ENCODE results near the gene ABHD15. TPM values are rescaled to one million over a fixed set of nuclear protein-coding genes. Genes with fewer than 3 reads are reported as not detected.

The ABHD15 gene
- total RNA-seq, 3 donors from 2014 or later, result 12.9 to 19.5 (median 13.6) TPM

DNA sequence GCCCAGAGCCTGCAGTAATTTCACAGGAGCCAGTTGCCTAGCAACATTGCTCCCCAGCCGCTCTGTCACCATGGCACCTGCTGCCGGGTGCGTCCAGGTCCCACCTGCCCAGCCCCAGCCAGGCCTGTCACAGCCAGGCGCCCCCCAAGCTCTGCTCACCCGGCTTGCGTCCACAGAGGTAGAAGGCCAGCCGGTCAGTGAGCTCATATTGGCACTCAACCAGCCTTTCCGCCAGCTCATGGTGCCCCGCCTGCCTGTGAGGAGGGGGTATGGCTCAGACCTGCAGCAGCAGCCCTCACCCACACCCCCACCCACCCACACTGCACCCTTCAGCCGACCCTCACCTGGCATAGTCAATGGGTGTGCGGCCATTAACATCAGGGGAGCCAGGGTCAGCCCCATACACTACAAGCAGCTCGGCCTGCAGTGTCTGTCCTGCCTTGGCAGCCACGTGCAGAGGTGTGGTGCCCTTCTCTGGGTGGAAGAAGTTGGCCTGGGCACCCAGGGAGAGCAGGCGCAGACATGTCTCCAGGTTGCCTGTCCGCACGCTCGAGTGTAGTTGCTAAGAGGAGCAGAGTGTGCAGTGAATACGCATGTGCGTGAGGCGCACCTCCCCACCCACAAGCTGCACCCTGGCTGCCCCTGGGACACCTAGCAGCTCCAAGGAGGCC lies 14.9 kb upstream of the ABHD15 start:
- no peak for ATAC-seq
- TF ChIP-seq, protein P1, sequence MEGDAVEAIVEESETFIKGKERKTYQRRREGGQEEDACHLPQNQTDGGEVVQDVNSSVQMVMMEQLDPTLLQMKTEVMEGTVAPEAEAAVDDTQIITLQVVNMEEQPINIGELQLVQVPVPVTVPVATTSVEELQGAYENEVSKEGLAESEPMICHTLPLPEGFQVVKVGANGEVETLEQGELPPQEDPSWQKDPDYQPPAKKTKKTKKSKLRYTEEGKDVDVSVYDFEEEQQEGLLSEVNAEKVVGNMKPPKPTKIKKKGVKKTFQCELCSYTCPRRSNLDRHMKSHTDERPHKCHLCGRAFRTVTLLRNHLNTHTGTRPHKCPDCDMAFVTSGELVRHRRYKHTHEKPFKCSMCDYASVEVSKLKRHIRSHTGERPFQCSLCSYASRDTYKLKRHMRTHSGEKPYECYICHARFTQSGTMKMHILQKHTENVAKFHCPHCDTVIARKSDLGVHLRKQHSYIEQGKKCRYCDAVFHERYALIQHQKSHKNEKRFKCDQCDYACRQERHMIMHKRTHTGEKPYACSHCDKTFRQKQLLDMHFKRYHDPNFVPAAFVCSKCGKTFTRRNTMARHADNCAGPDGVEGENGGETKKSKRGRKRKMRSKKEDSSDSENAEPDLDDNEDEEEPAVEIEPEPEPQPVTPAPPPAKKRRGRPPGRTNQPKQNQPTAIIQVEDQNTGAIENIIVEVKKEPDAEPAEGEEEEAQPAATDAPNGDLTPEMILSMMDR (IDR thresholded peaks at IDR 0.05), result no peak
- Histone ChIP-seq H3K4me3 (no peak overlapping the region), H3K9me3 (no peaks in the 10 kb centered on the region), H3K36me3 (ENCODE audit: low read depth) (no peaks in the 10 kb centered on the region), H3K4me1 (ENCODE audit: low read depth) (peaks cover 2% of the 10 kb centered on the region)
- peak in 2 of 3 donors; percentile 30 to 54 for DNase-seq
- intact Hi-C loops (cut with DNase I, micrococcal nuclease), result no loop called here

DNA sequence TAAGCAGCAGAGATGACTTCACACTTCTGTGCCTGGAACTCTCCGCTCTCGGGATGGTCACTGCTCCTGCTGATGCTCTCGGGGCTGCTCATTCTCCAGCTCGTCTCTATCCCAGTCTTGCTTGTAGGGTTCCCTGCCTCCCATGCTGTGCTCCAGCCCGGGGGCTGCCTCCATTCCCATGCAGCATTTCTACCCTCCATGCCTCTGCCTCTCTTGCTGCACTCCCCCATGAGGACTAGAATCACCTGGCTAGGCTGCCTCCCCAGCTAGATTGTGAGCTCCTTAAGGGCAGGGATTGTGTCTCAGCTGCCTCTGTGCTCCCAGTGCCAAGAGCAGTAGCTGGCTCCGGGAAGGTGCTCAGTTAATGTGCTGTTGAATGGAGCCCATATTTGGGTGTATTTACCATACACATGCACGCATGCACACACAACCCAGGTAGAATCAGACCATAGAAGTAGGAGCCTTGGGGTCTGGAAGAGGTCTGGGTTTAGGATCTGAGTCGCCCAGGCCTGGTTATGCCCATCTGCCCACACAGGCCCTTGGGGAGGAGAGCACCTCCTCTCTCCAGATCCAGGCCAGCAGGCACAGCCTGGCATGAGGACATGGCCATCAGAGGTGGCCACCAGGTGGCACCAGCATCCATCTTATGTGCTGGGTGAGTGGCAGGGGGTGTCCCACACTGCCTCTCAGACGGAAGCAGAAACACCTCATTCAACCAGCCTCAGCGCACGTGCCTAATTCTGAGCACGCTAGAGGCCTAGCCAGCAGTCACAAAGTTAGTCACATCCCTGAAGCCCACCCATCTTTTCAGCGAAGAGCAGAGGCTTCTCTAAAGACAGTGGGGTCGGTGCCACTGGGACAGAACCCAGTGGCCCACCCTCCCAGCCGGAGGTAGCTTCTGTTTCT lies 13.3 kb upstream of the ABHD15 start:
- H3K4me3 ChIP-seq, result no peak overlapping the region
- H3K4me1 ChIP-seq (ENCODE audit: low read depth), result peaks cover 2% of the 10 kb centered on the region
- TF ChIP-seq, protein P1 (IDR thresholded peaks at IDR 0.05), result peak; percentile 87
- no peaks in the 10 kb centered on the region for H3K36me3 ChIP-seq (ENCODE audit: low read depth)
- DNase-seq (peak; percentile 89 to 95 (median 93)), ATAC-seq (peak; percentile 94)
- intact Hi-C loops (cut with DNase I, micrococcal nuclease), result no loop called here
- no peaks in the 10 kb centered on the region for H3K9me3 ChIP-seq

DNA sequence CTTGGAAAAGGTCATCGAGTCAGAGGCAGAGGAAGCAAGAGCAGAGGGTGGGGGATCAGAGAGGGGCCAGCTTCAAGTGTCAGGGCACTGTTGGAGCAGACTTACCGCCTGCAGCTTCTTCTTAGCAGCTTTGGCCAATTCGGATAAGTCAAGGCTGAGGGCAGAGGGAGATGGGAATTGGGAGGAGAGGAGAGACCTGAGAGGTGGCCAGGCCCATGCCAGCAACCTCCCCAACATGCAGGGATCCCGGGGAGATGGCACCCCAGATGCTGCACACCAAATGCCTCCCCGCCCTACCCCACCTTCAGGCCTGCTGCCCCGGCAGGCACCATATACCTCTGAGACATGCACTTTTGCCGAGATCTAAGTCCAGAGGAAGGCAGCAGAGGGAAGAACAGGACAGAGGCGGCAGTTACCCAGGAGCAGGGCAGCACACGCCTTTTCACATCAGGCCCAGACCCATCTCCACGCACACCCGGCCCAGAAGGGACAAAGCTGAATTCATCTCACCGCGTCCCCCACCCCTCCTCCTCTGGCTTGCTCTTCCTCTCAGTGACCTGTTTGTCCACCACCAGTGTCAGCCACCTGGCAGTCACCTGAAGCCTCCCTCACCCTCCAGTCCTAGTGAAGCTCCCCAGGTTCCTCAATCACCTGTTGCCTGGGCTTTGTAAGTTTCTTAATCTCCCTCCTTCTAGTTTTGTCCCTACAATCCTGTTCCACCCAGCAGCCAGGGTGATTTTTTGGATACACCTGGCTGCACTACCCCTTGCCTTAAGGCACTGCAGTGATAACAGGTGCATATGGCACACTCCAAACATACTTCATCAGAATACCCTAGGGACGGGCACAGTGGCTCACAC lies 12.0 kb upstream of the ABHD15 start:
- intact Hi-C loops (cut with DNase I, micrococcal nuclease), result no loop called here
- DNase-seq (peak in 1 of 3 donors; percentile 42), ATAC-seq (no peak)

DNA sequence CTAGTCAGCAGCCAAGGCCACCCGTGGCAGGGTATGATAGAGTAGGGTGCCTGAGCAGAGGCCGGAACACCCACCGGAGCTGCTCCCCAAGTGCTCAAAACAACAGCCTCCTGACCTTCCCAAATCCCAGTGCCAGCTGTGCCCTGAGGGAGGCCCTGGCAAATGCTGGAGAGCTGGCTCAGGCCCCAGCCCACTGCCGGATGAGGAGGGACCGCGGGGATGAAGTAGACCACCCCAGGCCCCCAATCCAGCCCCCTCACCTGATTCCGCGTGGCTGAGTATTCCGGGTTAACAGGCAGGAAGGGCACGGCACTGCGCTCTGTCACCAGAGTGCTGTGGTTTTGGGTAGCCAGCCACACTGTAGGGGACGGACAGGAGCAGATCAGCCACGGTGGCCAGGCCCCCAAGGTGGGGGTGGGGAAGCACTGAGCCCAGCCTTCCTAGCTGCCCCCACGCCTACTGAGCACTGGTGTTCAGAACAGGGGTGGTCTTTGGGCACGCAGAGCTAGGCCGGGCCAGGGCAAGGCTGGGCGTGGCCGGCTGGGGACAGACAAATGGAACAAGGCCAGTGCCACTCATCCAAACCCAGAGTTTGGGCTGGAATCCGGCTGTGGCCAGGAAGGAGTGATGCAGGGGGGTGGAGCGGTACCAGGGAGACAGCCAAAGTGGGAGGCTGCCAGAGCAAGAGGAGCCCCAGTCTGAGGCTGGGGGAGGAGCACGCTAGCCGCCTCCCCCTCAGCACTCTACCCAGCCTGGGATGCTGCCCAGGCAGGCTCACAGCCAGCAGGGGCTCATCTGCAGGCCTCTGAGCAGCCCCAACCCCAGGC lies 10.8 kb upstream of the ABHD15 start:
- TF ChIP-seq, protein P1 (IDR thresholded peaks at IDR 0.05), result no peak
- no peaks in the 10 kb centered on the region for H3K9me3 ChIP-seq
- ATAC-seq (no peak), DNase-seq (peak in 1 of 3 donors; percentile 25)
- H3K36me3 ChIP-seq (ENCODE audit: low read depth), result no peaks in the 10 kb centered on the region
- intact Hi-C loops (cut with DNase I, micrococcal nuclease), result no loop called here
- no peak overlapping the region for H3K4me3 ChIP-seq
- H3K4me1 ChIP-seq (ENCODE audit: low read depth), result peaks cover 12% of the 10 kb centered on the region

More for the DNA sequence above, 12.0 kb upstream of the ABHD15 start:
- peaks cover 12% of the 10 kb centered on the region for H3K4me1 ChIP-seq (ENCODE audit: low read depth)
- TF ChIP-seq, protein P1 (IDR thresholded peaks at IDR 0.05), result no peak
- H3K9me3 ChIP-seq, result no peaks in the 10 kb centered on the region
- H3K4me3 ChIP-seq, result no peak overlapping the region
- H3K36me3 ChIP-seq (ENCODE audit: low read depth), result no peaks in the 10 kb centered on the region
